Activated CD8-positive, alpha-beta T cell treated with anti-CD3 and anti-CD28 coated beads, Interleukin-2, amount 10 ng/mL, durations not matched to agents 7 days and 5 days (primary cell): ENCODE data around the gene PET100. TPM values are rescaled to one million over a fixed set of nuclear protein-coding genes. Genes with fewer than 3 reads are reported as not detected.

Experiments
- ATAC-seq: fragments of 150-1000 bp; cut with Tn5 transposase; one replicate; pipeline ENCODE4 v1.10.0; 2021; ENCODE audit warnings: moderate library complexity
- CTCF ChIA-PET: fragments of 350-600 bp; sonication (Branson Sonifier 250); formaldehyde crosslinking; loops from one replicate; lab custom pipeline; 2021; ENCODE audit warnings: antibody characterized with exemption; lab: Charles Lee
- POLR2A ChIA-PET: fragments of 350-600 bp; sonication (Branson Sonifier 250); formaldehyde crosslinking; loops from one replicate; lab custom pipeline; 2021; ENCODE audit warnings: antibody characterized with exemption; lab: Charles Lee
- DNase-seq: peaks from one replicate; pipeline ENCODE4 v3.0.0-alpha.2; 2020
- H3K27ac Mint-ChIP-seq: one replicate; pipeline ENCODE4 v1.8.0; 2021; ENCODE audit warnings: mild to moderate bottlenecking, mixed read lengths
- H3K27me3 Mint-ChIP-seq: one replicate; pipeline ENCODE4 v1.8.0; 2021; ENCODE audit warnings: low read depth, mixed read lengths
- H3K36me3 Mint-ChIP-seq: one replicate; pipeline ENCODE4 v1.8.0; 2021; ENCODE audit warnings: low read depth, mixed read lengths
- H3K4me1 Mint-ChIP-seq: one replicate; pipeline ENCODE4 v1.8.0; 2021; ENCODE audit warnings: low read depth, mixed read lengths
- H3K4me3 Mint-ChIP-seq: one replicate; pipeline ENCODE4 v1.8.0; 2021; ENCODE audit warnings: mild to moderate bottlenecking, mixed read lengths
- H3K9me3 Mint-ChIP-seq: one replicate; pipeline ENCODE4 v1.8.0; 2022; ENCODE audit warnings: mixed read lengths; ENCODE audit not compliant: insufficient read depth
- total RNA-seq, 2 experiments: library from RNA; stranded (reverse); gene quantifications; one replicate each; pipeline ENCODE4 v1.2.3, GENCODE V29; 2021

Gene PET100
- total RNA-seq, 2 experiments from 2014 or later = 125 to 136 TPM

- no peak for DNase-seq
- peaks cover 7% of the 10 kb centered on the region for H3K4me1 Mint-ChIP-seq
- no peaks in the 10 kb centered on the region for H3K9me3 Mint-ChIP-seq
- peaks cover 7% of the 10 kb centered on the region for H3K27me3 Mint-ChIP-seq
- ATAC-seq = no peak
- H3K36me3 Mint-ChIP-seq = no peaks in the 10 kb centered on the region
- ChIA-PET POLR2A (no interaction called here), CTCF (no interaction called here)
- no peak overlapping the region for H3K4me3 Mint-ChIP-seq
- H3K27ac Mint-ChIP-seq = no peak overlapping the region
These were observed 25.7 kb upstream of the PET100 start for GRCh38 chr19:7603919-7604318.

- CTCF ChIA-PET = interaction anchor here (0.6 to 2.2 kb wide), 3 partner anchors 22 to 75 kb away, joined by 3 to 9 read pairs (median 3); partner anchors contain the start of gene TRAPPC5
- Mint-ChIP-seq H3K36me3 (no peaks in the 10 kb centered on the region), H3K4me1 (peaks cover 7% of the 10 kb centered on the region), H3K4me3 (no peak overlapping the region), H3K27me3 (peaks cover 6% of the 10 kb centered on the region), H3K27ac (no peak overlapping the region), H3K9me3 (no peaks in the 10 kb centered on the region)
- peak; percentile 42 for DNase-seq
- ATAC-seq = peak; percentile 70
- POLR2A ChIA-PET = interaction anchor here (0.6 kb wide), 1 partner anchor 32 kb away, joined by 3 read pairs; no protein-coding TSS in a partner anchor
These were observed 23.9 kb upstream of the PET100 start for GRCh38 chr19:7605490-7606222.

- ATAC-seq (no peak), DNase-seq (no peak)
- no peak overlapping the region for H3K27ac Mint-ChIP-seq
- POLR2A ChIA-PET = no interaction called here
- peaks cover 6% of the 10 kb centered on the region for H3K27me3 Mint-ChIP-seq
- no peaks in the 10 kb centered on the region for H3K36me3 Mint-ChIP-seq
- H3K4me1 Mint-ChIP-seq = peaks cover 7% of the 10 kb centered on the region
- no peak overlapping the region for H3K4me3 Mint-ChIP-seq
- no peaks in the 10 kb centered on the region for H3K9me3 Mint-ChIP-seq
- CTCF ChIA-PET = interaction anchor here (2.2 kb wide), 1 partner anchor 38 kb away, joined by 9 read pairs; no protein-coding TSS in a partner anchor
These were observed 23.3 kb upstream of the PET100 start for GRCh38 chr19:7606289-7606688.

GRCh38 chr19:7607212-7607873 lies 22.2 kb upstream of the PET100 start:
- DNase-seq (no peak), ATAC-seq (no peak)
- CTCF ChIA-PET = no interaction called here
- Mint-ChIP-seq H3K36me3 (no peaks in the 10 kb centered on the region), H3K4me3 (no peak overlapping the region), H3K9me3 (no peaks in the 10 kb centered on the region), H3K4me1 (peaks cover 7% of the 10 kb centered on the region), H3K27ac (no peak overlapping the region), H3K27me3 (peaks cover 2% of the 10 kb centered on the region)
- POLR2A ChIA-PET = no interaction called here

- H3K4me1 Mint-ChIP-seq = peaks cover 7% of the 10 kb centered on the region
- no peak overlapping the region for H3K27ac Mint-ChIP-seq
- no peaks in the 10 kb centered on the region for H3K9me3 Mint-ChIP-seq
- ATAC-seq = no peak
- POLR2A ChIA-PET = no interaction called here
- H3K36me3 Mint-ChIP-seq = no peaks in the 10 kb centered on the region
- CTCF ChIA-PET = interaction anchor here (1.4 kb wide), 1 partner anchor 73 kb away, joined by 3 read pairs; the partner anchor contains the start of gene TRAPPC5
- no peak overlapping the region for H3K4me3 Mint-ChIP-seq
- H3K27me3 Mint-ChIP-seq = peaks cover 2% of the 10 kb centered on the region
- DNase-seq = no peak
These were observed 21.6 kb upstream of the PET100 start for GRCh38 chr19:7607874-7608560.

GRCh38 chr19:7610491-7611240 lies 18.9 kb upstream of the PET100 start:
- ChIA-PET CTCF (no interaction called here), POLR2A (no interaction called here)
- ATAC-seq (no peak), DNase-seq (no peak)
- Mint-ChIP-seq H3K4me3 (no peak overlapping the region), H3K9me3 (no peaks in the 10 kb centered on the region), H3K4me1 (peaks cover 7% of the 10 kb centered on the region), H3K27ac (no peak overlapping the region), H3K36me3 (no peaks in the 10 kb centered on the region), H3K27me3 (no peaks in the 10 kb centered on the region)

GRCh38 chr19:7611541-7612279 lies 17.9 kb upstream of the PET100 start:
- Mint-ChIP-seq H3K27me3 (no peaks in the 10 kb centered on the region), H3K4me1 (peaks cover 5% of the 10 kb centered on the region), H3K27ac (no peak overlapping the region), H3K4me3 (no peak overlapping the region), H3K36me3 (peaks cover 3% of the 10 kb centered on the region), H3K9me3 (no peaks in the 10 kb centered on the region)
- ChIA-PET CTCF (no interaction called here), POLR2A (no interaction called here)
- no peak for ATAC-seq
- no peak for DNase-seq

- H3K27me3 Mint-ChIP-seq = no peaks in the 10 kb centered on the region
- CTCF ChIA-PET = no interaction called here
- no peak overlapping the region for H3K27ac Mint-ChIP-seq
- H3K36me3 Mint-ChIP-seq = peaks cover 3% of the 10 kb centered on the region
- POLR2A ChIA-PET = interaction anchor here (0.5 kb wide), 1 partner anchor 36 kb away, joined by 4 read pairs; no protein-coding TSS in a partner anchor
- H3K4me3 Mint-ChIP-seq = no peak overlapping the region
- H3K4me1 Mint-ChIP-seq = no peaks in the 10 kb centered on the region
- H3K9me3 Mint-ChIP-seq = no peaks in the 10 kb centered on the region
- no peak for ATAC-seq
- DNase-seq = no peak
These were observed 17.0 kb upstream of the PET100 start for GRCh38 chr19:7612282-7613274.

GRCh38 chr19:7614859-7615741 lies 14.5 kb upstream of the PET100 start:
- H3K27me3 Mint-ChIP-seq = no peaks in the 10 kb centered on the region
- DNase-seq (no peak), ATAC-seq (no peak)
- H3K36me3 Mint-ChIP-seq = peaks cover 12% of the 10 kb centered on the region
- ChIA-PET POLR2A (interaction anchor here (1.1 kb wide), 1 partner anchor 15 kb away, joined by 6 read pairs; the partner anchor contains the start of gene PET100), CTCF (interaction anchor here (1.0 kb wide), 1 partner anchor 47 kb away, joined by 3 read pairs; no protein-coding TSS in a partner anchor)
- H3K4me1 Mint-ChIP-seq = no peaks in the 10 kb centered on the region
- no peak overlapping the region for H3K27ac Mint-ChIP-seq
- H3K9me3 Mint-ChIP-seq = no peaks in the 10 kb centered on the region
- no peak overlapping the region for H3K4me3 Mint-ChIP-seq
